Activated CD8-positive, alpha-beta memory T cell treated with anti-CD3 and anti-CD28 coated beads, Interleukin-2, amount 10 ng/mL, durations not matched to agents 7 days and 5 days (primary cell): ENCODE measurements around the gene TRIM50. TPM values are rescaled to one million over a fixed set of nuclear protein-coding genes. Genes with fewer than 3 reads are reported as not detected.

Source experiments
- ATAC-seq: fragments of 150-1000 bp; cut with Tn5 transposase; one replicate; pipeline ENCODE4 v1.10.0; 2021; ENCODE audit warnings: moderate library complexity
- CTCF ChIA-PET: fragments of 350-600 bp; sonication (Branson Sonifier 250); formaldehyde crosslinking; loops from one replicate; lab custom pipeline; 2021; ENCODE audit warnings: antibody characterized with exemption; lab: Charles Lee
- DNase-seq: peaks from one replicate; pipeline ENCODE4 v3.0.0-alpha.2; 2020
- H3K27ac Mint-ChIP-seq: one replicate; pipeline ENCODE4 v1.8.0; 2021; ENCODE audit warnings: mild to moderate bottlenecking, mixed read lengths
- H3K27me3 Mint-ChIP-seq: one replicate; pipeline ENCODE4 v1.8.0; 2021; ENCODE audit warnings: mixed read lengths
- H3K36me3 Mint-ChIP-seq: one replicate; pipeline ENCODE4 v1.8.0; 2021; ENCODE audit warnings: mild to moderate bottlenecking, mixed read lengths
- H3K4me1 Mint-ChIP-seq: one replicate; pipeline ENCODE4 v1.8.0; 2021; ENCODE audit warnings: mixed read lengths
- H3K4me3 Mint-ChIP-seq: one replicate; pipeline ENCODE4 v1.8.0; 2021; ENCODE audit warnings: mild to moderate bottlenecking, moderate library complexity, mixed read lengths
- H3K9me3 Mint-ChIP-seq: one replicate; pipeline ENCODE4 v1.8.0; 2022; ENCODE audit warnings: low read depth, mixed read lengths
- total RNA-seq, 2 experiments: library from RNA; stranded (reverse); gene quantifications; one replicate each; pipeline ENCODE4 v1.2.3, GENCODE V29; 2021

TRIM50 gene
- total RNA-seq, 2 experiments from 2014 or later: not detected

DNA sequence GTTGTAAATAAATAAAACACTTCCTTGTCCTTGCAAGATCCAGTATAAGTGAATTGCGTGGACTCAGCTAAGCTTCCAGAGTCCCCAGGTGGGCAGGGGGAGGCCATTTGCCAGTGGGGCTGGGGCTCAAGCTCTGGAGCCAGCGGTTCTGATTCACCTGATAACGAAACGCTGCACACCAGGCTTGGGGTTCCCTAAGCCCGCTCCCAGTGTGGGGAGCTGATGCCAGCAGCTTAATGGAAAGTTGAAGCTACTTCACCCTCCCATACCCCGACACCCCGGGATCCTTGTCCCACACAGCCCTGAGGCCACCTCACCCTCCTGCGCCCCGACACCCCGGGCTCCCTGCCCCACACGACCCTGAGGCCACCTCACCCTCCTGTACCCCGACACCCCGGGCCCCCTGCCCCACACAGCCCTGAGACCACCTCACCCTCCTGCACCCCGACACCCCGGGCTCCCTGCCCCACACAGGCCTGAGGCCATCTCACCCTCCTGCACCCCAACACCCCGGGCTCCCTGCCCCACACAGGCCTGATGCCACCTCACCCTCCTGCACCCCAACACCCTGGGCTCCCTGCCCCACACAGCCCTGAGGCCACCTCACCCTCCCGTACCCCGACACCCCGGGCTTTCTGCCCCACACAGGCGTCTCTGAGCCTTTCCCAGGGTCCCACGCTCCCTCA, 30.9 kb upstream of the TRIM50 start:
- CTCF ChIA-PET: no interaction called here
- H3K27ac Mint-ChIP-seq: no peak overlapping the region
- no peak overlapping the region for H3K4me3 Mint-ChIP-seq
- ATAC-seq (no peak), DNase-seq (no peak)
- peaks cover 12% of the 10 kb centered on the region for H3K27me3 Mint-ChIP-seq
- H3K36me3 Mint-ChIP-seq: no peaks in the 10 kb centered on the region
- no peaks in the 10 kb centered on the region for H3K9me3 Mint-ChIP-seq
- peaks cover 4% of the 10 kb centered on the region for H3K4me1 Mint-ChIP-seq

DNA sequence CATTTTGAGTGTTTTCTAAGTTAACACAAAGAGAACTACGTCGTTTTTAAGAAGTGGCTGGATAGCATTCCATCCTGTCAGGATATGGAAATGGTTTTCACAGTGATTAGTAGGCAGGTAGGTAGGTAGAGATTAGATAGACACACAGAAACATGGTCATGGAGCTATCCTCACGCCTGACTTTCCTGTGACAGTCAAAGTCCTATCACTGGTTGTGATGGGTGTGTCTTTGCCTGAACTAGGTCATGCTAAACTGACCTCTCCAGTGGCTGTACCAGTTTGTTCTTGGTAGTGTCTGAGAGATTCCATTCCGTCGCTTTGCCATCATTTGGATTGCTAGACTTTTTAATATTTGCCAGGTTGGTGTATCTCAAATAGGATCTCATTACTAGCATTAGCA, 28.3 kb upstream of the TRIM50 start:
- no peaks in the 10 kb centered on the region for H3K36me3 Mint-ChIP-seq
- no peaks in the 10 kb centered on the region for H3K9me3 Mint-ChIP-seq
- DNase-seq (no peak), ATAC-seq (no peak)
- H3K4me1 Mint-ChIP-seq: peaks cover 6% of the 10 kb centered on the region
- H3K4me3 Mint-ChIP-seq: no peak overlapping the region
- CTCF ChIA-PET: no interaction called here
- H3K27ac Mint-ChIP-seq: no peak overlapping the region
- H3K27me3 Mint-ChIP-seq: peaks cover 12% of the 10 kb centered on the region

DNA sequence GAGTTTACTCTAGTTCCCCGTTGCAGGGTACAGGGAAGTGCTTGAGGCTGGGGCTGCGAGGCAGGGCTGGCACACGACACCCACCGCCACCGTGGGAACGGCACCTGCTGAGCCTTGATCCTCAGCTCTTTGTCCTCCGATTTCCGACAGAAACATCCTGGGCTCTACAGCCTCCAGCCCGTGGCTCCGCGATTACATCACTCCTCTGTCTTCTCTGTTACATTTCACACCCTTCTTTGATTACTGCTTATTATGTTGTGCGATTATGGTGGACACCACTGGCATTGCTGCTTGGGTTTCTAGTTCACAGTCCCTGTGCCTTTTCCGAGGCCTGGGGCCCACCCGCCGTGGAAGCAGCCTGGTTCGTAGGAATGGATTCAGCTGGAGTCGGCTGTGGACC, 26.9 kb upstream of the TRIM50 start:
- Mint-ChIP-seq H3K4me1 (peaks cover 6% of the 10 kb centered on the region), H3K36me3 (no peaks in the 10 kb centered on the region), H3K27me3 (peaks cover 12% of the 10 kb centered on the region), H3K27ac (no peak overlapping the region), H3K9me3 (no peaks in the 10 kb centered on the region), H3K4me3 (no peak overlapping the region)
- DNase-seq (no peak), ATAC-seq (no peak)
- CTCF ChIA-PET: no interaction called here

DNA sequence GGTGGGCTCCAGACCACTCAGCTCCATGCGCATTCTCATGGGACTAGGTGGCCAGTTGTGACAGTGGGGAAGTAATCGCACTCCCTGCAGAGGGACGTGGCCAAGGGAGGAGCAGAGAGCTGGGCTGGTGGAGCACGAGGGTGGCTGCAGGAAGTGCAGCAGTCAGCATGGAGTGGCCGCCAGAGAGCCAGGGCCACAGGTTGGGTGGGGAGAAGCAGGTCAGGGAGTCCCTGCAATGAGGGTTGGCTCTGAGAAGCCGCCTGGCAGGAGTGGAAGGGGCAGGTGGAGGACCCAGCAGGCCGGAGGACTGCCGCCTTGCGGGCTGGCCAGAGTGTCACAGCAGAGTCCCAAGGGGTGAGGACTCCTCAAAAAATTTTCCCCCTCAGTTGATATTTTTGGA, 26.3 kb upstream of the TRIM50 start:
- H3K27me3 Mint-ChIP-seq: peaks cover 9% of the 10 kb centered on the region
- no peaks in the 10 kb centered on the region for H3K36me3 Mint-ChIP-seq
- H3K4me3 Mint-ChIP-seq: no peak overlapping the region
- no peaks in the 10 kb centered on the region for H3K9me3 Mint-ChIP-seq
- no peak for DNase-seq
- H3K4me1 Mint-ChIP-seq: peaks cover 6% of the 10 kb centered on the region
- no peak for ATAC-seq
- no peak overlapping the region for H3K27ac Mint-ChIP-seq
- CTCF ChIA-PET: no interaction called here

DNA sequence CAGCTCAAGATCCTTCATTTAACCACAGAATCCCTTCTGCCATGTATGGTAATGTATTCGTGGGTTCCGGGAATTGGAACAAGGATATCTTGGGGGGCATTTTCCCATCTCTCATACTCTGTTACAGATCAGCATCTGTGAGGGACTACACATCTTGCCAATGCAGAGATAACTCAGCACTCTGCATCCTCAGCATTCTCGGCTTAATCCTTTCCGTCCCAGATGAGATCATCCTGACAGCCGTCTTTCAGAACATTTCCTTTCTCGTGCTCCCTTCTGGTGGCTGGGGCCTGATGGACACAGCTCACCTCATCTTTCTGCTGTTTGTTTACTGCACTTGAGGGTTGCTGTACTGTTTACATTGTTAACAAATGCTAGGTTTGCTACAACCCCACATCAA, 25.4 kb upstream of the TRIM50 start:
- Mint-ChIP-seq H3K9me3 (no peaks in the 10 kb centered on the region), H3K27me3 (peaks cover 4% of the 10 kb centered on the region), H3K4me1 (peaks cover 6% of the 10 kb centered on the region), H3K4me3 (no peak overlapping the region), H3K27ac (no peak overlapping the region), H3K36me3 (no peaks in the 10 kb centered on the region)
- DNase-seq (no peak), ATAC-seq (no peak)
- CTCF ChIA-PET: no interaction called here

DNA sequence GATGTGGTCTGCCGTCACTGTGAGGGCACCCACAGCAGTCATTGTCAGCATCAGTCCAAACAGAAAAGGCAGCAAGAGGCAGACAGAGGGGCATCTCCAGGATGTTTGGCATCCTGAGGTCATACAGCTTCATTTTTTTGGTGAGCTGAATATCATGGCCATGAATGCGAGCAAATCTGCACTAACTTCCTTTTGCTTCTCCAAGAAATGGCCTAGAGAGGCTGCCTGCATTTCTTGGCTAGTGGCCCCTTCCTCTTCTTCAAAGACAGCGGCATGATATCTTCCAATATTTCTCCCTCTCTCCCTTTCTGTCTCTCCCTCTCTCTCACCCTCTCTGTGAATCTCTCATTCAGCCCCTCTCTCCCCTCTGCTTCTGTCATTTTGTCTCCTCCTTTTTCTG, 24.9 kb upstream of the TRIM50 start:
- peaks cover 3% of the 10 kb centered on the region for H3K27me3 Mint-ChIP-seq
- H3K9me3 Mint-ChIP-seq: no peaks in the 10 kb centered on the region
- H3K4me1 Mint-ChIP-seq: peaks cover 6% of the 10 kb centered on the region
- no peak for ATAC-seq
- CTCF ChIA-PET: no interaction called here
- H3K27ac Mint-ChIP-seq: no peak overlapping the region
- H3K4me3 Mint-ChIP-seq: no peak overlapping the region
- H3K36me3 Mint-ChIP-seq: no peaks in the 10 kb centered on the region
- no peak for DNase-seq

DNA sequence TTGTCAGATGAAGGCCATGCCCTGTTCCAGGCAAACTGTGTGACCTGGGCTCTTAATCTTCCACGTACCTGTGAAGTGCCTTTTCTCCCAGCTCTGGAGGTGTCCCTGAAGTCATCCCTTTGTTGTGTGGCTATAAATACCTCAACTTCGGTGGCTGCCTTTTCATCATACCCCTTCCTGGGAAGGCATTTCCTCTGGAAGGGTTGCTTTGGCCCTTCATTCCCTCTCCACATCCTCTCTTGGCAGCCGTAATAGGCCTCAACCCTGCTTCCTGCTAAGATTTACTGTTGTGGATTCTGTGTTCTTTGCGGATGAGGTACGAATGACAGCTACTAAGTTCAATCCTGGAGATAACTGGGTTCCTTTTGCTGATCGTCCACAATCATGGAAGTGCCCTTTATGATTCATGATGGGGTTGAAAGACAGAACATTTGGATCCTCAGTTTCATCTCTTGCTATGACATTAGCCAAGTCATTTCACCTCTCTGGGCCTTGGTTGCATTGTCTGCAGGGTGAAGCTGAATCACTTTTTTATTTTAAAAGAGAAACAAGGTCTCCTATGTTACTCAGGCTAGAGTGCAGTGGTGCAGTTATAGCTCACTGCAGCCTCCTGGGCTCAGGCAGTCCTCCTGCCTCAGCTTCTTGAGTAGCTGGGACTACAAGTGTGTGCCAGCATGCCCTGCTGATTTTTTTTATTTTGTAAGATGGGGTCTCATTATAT, 23.7 kb upstream of the TRIM50 start:
- H3K4me3 Mint-ChIP-seq: no peak overlapping the region
- H3K9me3 Mint-ChIP-seq: no peaks in the 10 kb centered on the region
- no peak overlapping the region for H3K27ac Mint-ChIP-seq
- DNase-seq (no peak), ATAC-seq (no peak)
- CTCF ChIA-PET: no interaction called here
- peaks cover 4% of the 10 kb centered on the region for H3K27me3 Mint-ChIP-seq
- H3K36me3 Mint-ChIP-seq: no peaks in the 10 kb centered on the region
- peaks cover 6% of the 10 kb centered on the region for H3K4me1 Mint-ChIP-seq

DNA sequence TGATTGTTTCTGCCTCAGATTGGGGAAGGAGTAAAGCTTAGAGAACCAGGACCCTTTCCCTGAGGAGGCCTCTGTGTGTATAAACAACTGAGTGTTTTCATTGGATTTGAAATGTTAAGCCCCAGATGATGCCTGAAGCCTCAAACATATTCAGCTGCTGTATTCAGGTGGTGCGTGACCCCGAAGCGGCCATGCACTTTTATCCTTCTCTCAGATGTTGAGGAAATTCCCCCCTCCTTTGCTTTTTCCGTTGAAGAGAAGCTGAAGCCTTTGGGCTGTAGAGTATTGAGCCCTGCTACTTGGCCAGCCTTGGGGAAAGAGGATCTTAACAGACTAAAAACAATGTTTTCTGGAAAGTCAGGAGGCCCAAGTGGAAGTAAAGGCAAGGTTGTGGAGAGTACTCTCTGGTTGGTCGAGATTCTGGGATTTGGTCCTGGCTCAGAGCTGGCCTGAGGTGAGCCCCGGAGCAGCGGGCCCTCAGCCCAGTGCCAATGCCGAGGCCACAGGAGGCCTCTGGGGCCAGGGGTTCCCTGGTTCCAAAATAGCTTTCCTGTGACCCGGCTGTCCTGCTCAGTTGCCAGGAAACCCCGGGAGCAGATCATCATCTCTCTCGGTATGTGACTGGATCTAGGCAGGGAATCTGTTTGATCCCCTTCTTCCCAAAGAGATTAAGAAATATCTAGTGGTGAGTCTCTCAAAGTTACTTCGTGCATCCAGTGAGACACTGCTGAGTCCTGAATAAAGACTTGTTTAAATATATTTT, 22.6 kb upstream of the TRIM50 start:
- Mint-ChIP-seq H3K36me3 (no peaks in the 10 kb centered on the region), H3K4me1 (peaks cover 2% of the 10 kb centered on the region), H3K27ac (no peak overlapping the region), H3K4me3 (no peak overlapping the region), H3K9me3 (no peaks in the 10 kb centered on the region), H3K27me3 (peaks cover 7% of the 10 kb centered on the region)
- CTCF ChIA-PET: no interaction called here
- DNase-seq: no peak
- no peak for ATAC-seq

DNA sequence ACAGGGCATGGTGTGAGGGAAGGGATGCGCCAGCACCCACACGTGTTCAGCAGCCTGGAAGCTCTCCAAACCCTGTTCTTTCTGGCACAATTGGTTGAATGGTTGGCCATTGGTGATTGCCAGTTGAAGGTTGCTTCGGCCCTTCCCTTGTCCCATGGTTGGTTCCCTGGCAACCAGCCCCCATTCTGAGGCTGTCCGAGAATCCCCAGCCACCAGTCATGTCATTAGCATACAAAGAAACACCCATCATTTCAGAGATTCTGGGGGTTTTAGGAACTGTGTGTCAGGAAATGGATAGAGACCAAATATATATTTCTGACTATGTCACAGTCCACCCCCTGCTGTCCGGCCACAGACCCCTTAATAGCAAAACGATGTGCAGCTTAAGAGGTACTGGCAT, 21.9 kb upstream of the TRIM50 start:
- Mint-ChIP-seq H3K9me3 (no peaks in the 10 kb centered on the region), H3K27me3 (peaks cover 7% of the 10 kb centered on the region), H3K36me3 (no peaks in the 10 kb centered on the region), H3K4me1 (peaks cover 2% of the 10 kb centered on the region), H3K27ac (no peak overlapping the region), H3K4me3 (no peak overlapping the region)
- CTCF ChIA-PET: no interaction called here
- DNase-seq (no peak), ATAC-seq (no peak)

DNA sequence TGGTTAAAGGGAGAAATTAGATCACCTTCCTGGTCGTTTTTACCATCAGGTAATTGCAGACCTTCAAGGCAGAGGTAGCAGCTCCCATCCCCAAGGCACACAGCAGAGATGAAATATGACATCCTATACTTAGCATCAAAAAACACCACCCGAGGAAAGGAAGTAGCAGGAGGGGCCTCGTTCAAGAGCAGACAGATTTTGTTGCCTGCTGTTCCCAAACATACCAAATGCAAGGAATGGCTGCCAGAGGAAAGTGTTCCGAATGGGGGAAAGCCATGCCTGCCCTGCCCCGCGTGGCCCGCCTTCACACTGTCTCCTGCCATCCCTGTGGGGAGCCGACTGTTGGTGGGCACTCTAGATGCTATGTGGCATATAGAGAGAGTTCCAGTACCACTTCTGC, 18.1 kb upstream of the TRIM50 start:
- no peaks in the 10 kb centered on the region for H3K36me3 Mint-ChIP-seq
- H3K9me3 Mint-ChIP-seq: no peaks in the 10 kb centered on the region
- DNase-seq (no peak), ATAC-seq (no peak)
- CTCF ChIA-PET: no interaction called here
- peaks cover 16% of the 10 kb centered on the region for H3K27me3 Mint-ChIP-seq
- peaks cover 2% of the 10 kb centered on the region for H3K4me1 Mint-ChIP-seq
- no peak overlapping the region for H3K27ac Mint-ChIP-seq
- H3K4me3 Mint-ChIP-seq: no peak overlapping the region

DNA sequence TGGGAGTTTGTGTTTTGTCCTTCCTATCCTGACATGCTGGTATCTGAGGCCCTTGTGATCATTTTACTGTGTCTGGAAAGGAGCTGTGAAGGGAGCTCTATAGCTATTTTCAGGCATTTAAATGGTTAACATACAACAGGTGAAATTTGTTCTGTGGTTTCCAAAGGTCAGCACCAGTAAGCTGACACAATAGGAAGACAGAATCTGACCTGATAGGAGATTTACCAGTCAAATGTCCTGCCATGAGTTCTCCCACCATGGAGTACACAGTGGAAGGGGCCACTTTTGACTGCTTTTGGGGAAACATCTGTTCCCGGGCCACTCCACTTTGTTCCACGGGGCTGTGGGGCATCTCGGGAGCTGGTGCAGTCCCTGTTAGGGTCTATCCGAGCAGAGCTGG, 17.7 kb upstream of the TRIM50 start:
- H3K27me3 Mint-ChIP-seq: peaks cover 16% of the 10 kb centered on the region
- DNase-seq: no peak
- no peaks in the 10 kb centered on the region for H3K36me3 Mint-ChIP-seq
- no peak overlapping the region for H3K27ac Mint-ChIP-seq
- H3K9me3 Mint-ChIP-seq: no peaks in the 10 kb centered on the region
- H3K4me1 Mint-ChIP-seq: peaks cover 2% of the 10 kb centered on the region
- no peak for ATAC-seq
- CTCF ChIA-PET: no interaction called here
- no peak overlapping the region for H3K4me3 Mint-ChIP-seq

DNA sequence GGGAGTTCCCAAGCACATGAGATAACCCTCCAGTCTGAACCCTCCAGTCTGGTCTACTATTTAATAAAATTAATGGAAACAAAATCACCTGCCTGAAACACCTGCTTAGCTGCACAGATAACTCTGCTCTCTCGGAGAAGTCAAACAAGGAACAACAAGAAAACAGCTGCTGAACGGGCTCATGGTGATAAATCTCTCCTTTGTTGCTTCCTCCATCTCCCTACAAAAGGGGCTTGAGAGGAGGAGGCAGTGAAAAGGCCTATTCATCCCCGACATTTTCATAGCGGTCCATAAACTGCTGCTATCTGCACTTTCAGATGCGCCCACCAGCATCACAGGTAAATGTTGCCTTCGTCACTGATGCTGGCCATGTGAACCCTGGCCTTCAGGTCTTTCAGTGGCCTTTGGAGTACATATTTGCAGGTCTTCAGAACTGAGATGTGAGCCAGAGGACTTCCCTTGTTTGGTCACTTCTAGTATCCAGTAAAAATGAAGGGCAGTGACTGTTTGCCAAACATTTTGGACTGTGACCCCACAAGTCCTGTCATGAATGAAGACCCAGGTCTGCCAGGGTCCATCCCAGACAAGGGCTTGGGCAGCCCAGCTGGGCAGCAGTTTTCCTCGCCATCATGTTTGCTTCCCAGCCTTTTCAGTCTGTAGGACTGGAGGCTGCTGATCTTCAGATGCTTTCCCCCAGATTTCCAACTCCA, 15.9 kb upstream of the TRIM50 start:
- Mint-ChIP-seq H3K4me3 (no peak overlapping the region), H3K27me3 (peaks cover 19% of the 10 kb centered on the region), H3K4me1 (peaks cover 2% of the 10 kb centered on the region), H3K9me3 (no peaks in the 10 kb centered on the region), H3K27ac (no peak overlapping the region), H3K36me3 (no peaks in the 10 kb centered on the region)
- ATAC-seq: no peak
- no peak for DNase-seq
- CTCF ChIA-PET: no interaction called here

DNA sequence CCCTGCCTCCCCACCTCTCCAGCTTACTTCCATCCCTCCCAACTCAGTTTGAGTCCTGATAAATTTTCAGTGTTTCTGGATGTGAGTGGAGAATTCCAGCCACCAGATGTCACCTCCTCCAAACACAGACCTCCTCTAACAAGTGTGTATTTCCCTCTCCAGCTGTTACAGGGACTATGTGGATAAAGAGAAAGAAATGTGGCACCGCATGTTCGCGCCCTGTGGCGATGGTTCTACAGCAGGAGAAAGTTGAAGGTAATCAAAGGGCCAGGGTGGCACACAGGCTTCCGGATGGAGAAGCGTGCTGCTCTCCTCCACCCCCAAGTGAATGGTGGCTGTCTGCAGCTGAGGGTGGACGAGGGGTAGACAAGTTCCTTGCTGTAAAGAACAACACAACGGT, 14.8 kb upstream of the TRIM50 start:
- Mint-ChIP-seq H3K27ac (no peak overlapping the region), H3K4me1 (peaks cover 2% of the 10 kb centered on the region), H3K27me3 (peaks cover 18% of the 10 kb centered on the region), H3K9me3 (no peaks in the 10 kb centered on the region), H3K4me3 (no peak overlapping the region), H3K36me3 (no peaks in the 10 kb centered on the region)
- no peak for DNase-seq
- no peak for ATAC-seq
- CTCF ChIA-PET: interaction anchor here (0.6 kb wide), 1 partner anchor 154 kb away, joined by 4 read pairs; no protein-coding TSS in a partner anchor
